H1 (cell line): Measurements from ENCODE around the gene SLC4A8. TPM values are rescaled to one million over a fixed set of nuclear protein-coding genes. Genes with fewer than 3 reads are reported as not detected.

Experiments
- CTCF ChIA-PET: fragments of 300-600 bp; sonication (Branson Sonifier 250); formaldehyde crosslinking; loops from one replicate; lab custom pipeline; 2021; ENCODE audit not compliant: partially characterized antibody; lab: Charles Lee
- POLR2A ChIA-PET: fragments of 300-600 bp; sonication (Branson Sonifier 250); formaldehyde crosslinking; loops from one replicate; lab custom pipeline; 2021; ENCODE audit warnings: inconsistent platforms; ENCODE audit not compliant: partially characterized antibody; lab: Charles Lee
- DNase-seq, 2 experiments: peaks; one replicate each; pipeline versions ENCODE4 v3.0.0 to v3.0.0-alpha.2; 2010 to 2022; ENCODE audit warnings: low spot score in 2 of 2, low read depth in 1 of 2, mixed read lengths in 1 of 2
- FAIRE-seq: peaks from 2 replicates; lab custom pipeline; 2011; peaks lifted over from hg19 to GRCh38; lab: Jason Lieb, UNC
- H2AFZ ChIP-seq: 2 replicates; pipeline ENCODE4 v1.8.1; 2012; ENCODE audit warnings: low read length, inconsistent platforms
- H2AK5ac ChIP-seq: 2 replicates; pipeline ENCODE4 v1.6.1; 2013; ENCODE audit warnings: low read depth, low read length
- H2BK120ac ChIP-seq: replicated peaks from 2 replicates; pipeline ENCODE3; 2013; ENCODE audit warnings: low read depth, low read length, inconsistent platforms
- H2BK12ac ChIP-seq: 2 replicates; pipeline ENCODE4 v1.6.1; 2013; ENCODE audit warnings: low read depth, low read length
- H2BK15ac ChIP-seq: 2 replicates; pipeline ENCODE4 v1.6.1; 2013; ENCODE audit warnings: low read length
- H2BK20ac ChIP-seq: 2 replicates; pipeline ENCODE4 v1.6.1; 2013; ENCODE audit warnings: low read length
- H2BK5ac ChIP-seq: 2 replicates; pipeline ENCODE4 v1.6.1; 2013; ENCODE audit warnings: low read depth, low read length
- H3K14ac ChIP-seq: 2 replicates; pipeline ENCODE4 v1.6.1; 2013; ENCODE audit warnings: inconsistent platforms; ENCODE audit not compliant: insufficient read length
- H3K18ac ChIP-seq: 2 replicates; pipeline ENCODE4 v1.6.1; 2013; ENCODE audit warnings: low read length; ENCODE audit errors: extremely low read depth
- H3K23ac ChIP-seq: 2 replicates; pipeline ENCODE4 v1.6.1; 2013; ENCODE audit warnings: inconsistent platforms; ENCODE audit not compliant: insufficient read length
- H3K23me2 ChIP-seq: 2 replicates; pipeline ENCODE4 v1.6.1; 2013; ENCODE audit warnings: low read depth, low read length
- H3K27ac ChIP-seq: 2 replicates; pipeline ENCODE4 v1.6.1; 2011; ENCODE audit warnings: low read depth, low read length, inconsistent platforms
- H3K27me3 ChIP-seq, 4 experiments: replicated peaks in 1 of 4; 1 replicate in 1 of 4; 2 replicates in 3 of 4; pipeline versions ENCODE4 v1.6.1 to v1.8.1; 2011 to 2013; ENCODE audit warnings: low read length in 3 of 4, mild to moderate bottlenecking in 3 of 4, inconsistent platforms in 2 of 4, mixed read lengths in 2 of 4, moderate library complexity in 1 of 4; ENCODE audit not compliant: control insufficient read depth in 3 of 4, insufficient read depth in 3 of 4; ENCODE audit errors: extremely low read depth in 1 of 4
- H3K36me3 ChIP-seq, 4 experiments: 2 replicates each; pipeline versions ENCODE4 v1.6.1 to v1.8.1; 2011 to 2013; ENCODE audit warnings: mild to moderate bottlenecking in 4 of 4, low read length in 3 of 4, moderate library complexity in 2 of 4, control low read depth in 1 of 4, inconsistent platforms in 1 of 4; ENCODE audit not compliant: insufficient read depth in 4 of 4, control insufficient read depth in 2 of 4
- H3K4ac ChIP-seq: replicated peaks from 2 replicates; pipeline ENCODE3; 2013; ENCODE audit warnings: low read length, low read depth, mixed read lengths, inconsistent platforms; ENCODE audit not compliant: insufficient read length
- H3K4me1 ChIP-seq, 4 experiments: replicated peaks in 1 of 4; 1 replicate in 1 of 4; 2 replicates in 3 of 4; pipeline versions ENCODE4 v1.6.1 to v1.8.1; 2011 to 2013; ENCODE audit warnings: low read length in 3 of 4, inconsistent platforms in 2 of 4, mixed read lengths in 1 of 4; ENCODE audit not compliant: insufficient read depth in 4 of 4, control insufficient read depth in 3 of 4
- H3K4me2 ChIP-seq, 2 experiments: 2 replicates each; pipeline versions ENCODE4 v1.6.1 to v1.8.1; 2011 to 2013; ENCODE audit warnings: low read depth in 2 of 2, low read length in 2 of 2, control low read depth in 1 of 2, inconsistent platforms in 1 of 2, mild to moderate bottlenecking in 1 of 2; ENCODE audit not compliant: insufficient read depth in 1 of 2
- H3K4me3 ChIP-seq, 4 experiments: fragments of 200-600, 300-600 bp in 1 of 4; sonication (generic), shearing (Covaris generic), sonication (Bioruptor Twin) in 1 of 4; 2 replicates each; pipeline versions ENCODE4 v1.5.1 to v1.8.1; 2011 to 2016; ENCODE audit warnings: low read length in 4 of 4, low read depth in 3 of 4, control low read depth in 2 of 4, inconsistent platforms in 2 of 4, mild to moderate bottlenecking in 2 of 4, mixed read lengths in 1 of 4, moderate library complexity in 1 of 4; ENCODE audit not compliant: insufficient read depth in 2 of 4; ENCODE audit errors: extremely low read depth in 1 of 4
- H3K56ac ChIP-seq: replicated peaks from 2 replicates; pipeline ENCODE3; 2013; ENCODE audit warnings: low read depth, mild to moderate bottlenecking, mixed read lengths, low read length, inconsistent platforms; ENCODE audit not compliant: insufficient read length
- H3K79me1 ChIP-seq: 2 replicates; pipeline ENCODE4 v1.6.1; 2013; ENCODE audit warnings: low read depth, low read length, control low read depth
- H3K79me2 ChIP-seq, 2 experiments: 2 replicates each; pipeline versions ENCODE4 v1.6.1 to v1.8.1; 2012 to 2013; ENCODE audit warnings: low read length in 2 of 2, mild to moderate bottlenecking in 2 of 2, inconsistent platforms in 1 of 2; ENCODE audit not compliant: insufficient read depth in 2 of 2, control insufficient read depth in 1 of 2
- H3K9ac ChIP-seq, 4 experiments: replicated peaks in 1 of 4; 1 replicate in 1 of 4; 2 replicates in 3 of 4; pipeline versions ENCODE4 v1.6.1 to v1.8.1; 2011 to 2013; ENCODE audit warnings: low read depth in 3 of 4, low read length in 3 of 4, control low read depth in 2 of 4, mild to moderate bottlenecking in 2 of 4, moderate library complexity in 2 of 4, inconsistent platforms in 1 of 4; ENCODE audit errors: extremely low read depth in 1 of 4
- H3K9me3 ChIP-seq, 2 experiments: 2 replicates each; pipeline versions ENCODE4 v1.6.1 to v1.8.1; 2012 to 2013; ENCODE audit warnings: mild to moderate bottlenecking in 2 of 2, moderate library complexity in 2 of 2, control low read depth in 1 of 2, inconsistent platforms in 1 of 2, low read depth in 1 of 2, low read length in 1 of 2, mixed read lengths in 1 of 2; ENCODE audit not compliant: insufficient read depth in 2 of 2
- H4K20me1 ChIP-seq, 2 experiments: replicated peaks in 1 of 2; 2 replicates each; pipeline versions ENCODE3 to v1.8.1; 2011 to 2013; ENCODE audit warnings: inconsistent platforms in 2 of 2, low read length in 2 of 2, mild to moderate bottlenecking in 1 of 2; ENCODE audit not compliant: insufficient read depth in 2 of 2, control insufficient read depth in 1 of 2
- H4K5ac ChIP-seq: 2 replicates; pipeline ENCODE4 v1.6.1; 2013; ENCODE audit warnings: low read length, low read depth, mixed read lengths, inconsistent platforms; ENCODE audit not compliant: insufficient read length
- H4K8ac ChIP-seq: 2 replicates; pipeline ENCODE4 v1.8.0; 2013; ENCODE audit warnings: mild to moderate bottlenecking, moderate library complexity, low read length, inconsistent platforms; ENCODE audit not compliant: insufficient read depth; ENCODE audit errors: extremely low read depth
- H4K91ac ChIP-seq: replicated peaks from 2 replicates; pipeline ENCODE3; 2013; ENCODE audit warnings: low read length, mixed read lengths, inconsistent platforms; ENCODE audit not compliant: insufficient read length
- CBX8 ChIP-seq: fragments of 300-800, 300-1000 bp; sonication (generic); IDR thresholded peaks from 2 replicates; pipeline ENCODE4 v1.7.1; 2016; ENCODE audit warnings: low read depth, low read length, borderline replicate concordance
- WGBS, 2 experiments: shearing (Covaris generic) in 1 of 2; methylation state at CpG; one replicate each; pipeline versions ENCODE4 v1.1.6 to v1.1.7; 2013 to 2015; ENCODE audit warnings: low lambda C conversion rate in 2 of 2, mixed read lengths in 2 of 2, inconsistent platforms in 1 of 2, low coverage in 1 of 2, missing lambda C conversion rate in 1 of 2; ENCODE audit not compliant: insufficient replicate concordance in 2 of 2, insufficient coverage in 1 of 2, insufficient read length in 1 of 2; ENCODE audit errors: extremely low coverage in 1 of 2, missing lambda C conversion rate in 1 of 2; 5-methylcytosine and 5-hydroxymethylcytosine counted together
- polyA plus RNA-seq, 7 experiments: library from polyadenylated mRNA; depleted of rRNA in 3 of 7; stranded (reverse) in 5 of 7; unstranded in 2 of 7; fragments of >200 nt in 5 of 7; fragments of 200-250 nt in 2 of 7; gene quantifications; 1 replicate in 5 of 7; 2 replicates in 1 of 7; 4 replicates in 1 of 7; pipeline versions ENCODE4 v1.2.1 to v1.2.3, GENCODE V29; 2011 to 2013; ENCODE audit warnings: missing spikeins in 2 of 7, mixed read lengths in 2 of 7
- total RNA-seq: library from RNA; stranded (reverse); fragmentation: NEBNext Ultra II Directional; extraction: Animal tissue kit (Norgen Biotek cat#: 25700); gene quantifications from 2 replicates; pipeline ENCODE4 v1.2.1, GENCODE V29; 2021
- TF ChIP-seq, protein P1 (sequence below): IDR thresholded peaks from 2 replicates; pipeline ENCODE4 v1.6.1; 2011; ENCODE audit warnings: low read length, improper control_type of control experiment

Gene SLC4A8
- total and polyA plus RNA-seq, 2 of the 8 experiments (the other 6 are each of a cell fraction or from before 2014, with no cell fraction given): 11.2 to 13.4 TPM

DNA sequence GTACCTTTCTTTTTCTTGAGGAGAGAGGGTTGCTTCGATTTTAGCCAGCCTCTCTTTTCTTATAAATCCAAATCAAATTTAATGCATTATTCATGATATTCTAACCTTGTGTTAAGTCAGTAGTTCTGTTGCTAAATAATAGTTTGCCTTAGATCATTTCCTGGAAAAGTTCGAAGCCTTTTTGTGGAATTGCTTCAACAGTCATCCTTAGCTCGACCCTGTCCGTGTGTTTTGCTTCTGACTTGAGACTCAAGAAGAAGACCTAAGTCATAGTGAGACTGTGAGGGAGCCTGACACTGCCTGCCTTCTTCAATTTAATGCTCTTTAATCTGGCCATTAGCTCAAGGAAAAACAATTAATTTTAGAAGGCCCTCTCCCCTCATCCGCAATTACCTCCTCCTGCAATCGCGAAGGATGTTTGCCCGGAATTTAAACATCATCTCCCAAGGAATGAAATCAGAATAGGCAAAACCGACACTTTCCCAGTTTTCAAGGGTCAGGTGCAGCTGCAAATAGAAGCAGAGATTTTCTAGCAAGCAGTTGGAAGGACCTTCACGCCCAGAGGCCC, 453 bp upstream of the SLC4A8 start:
- H3K56ac ChIP-seq: no peak overlapping the region
- CTCF ChIA-PET: interaction anchor here (0.6 to 13.5 kb wide), 9 partner anchors 12 to 1253 kb away, joined by 3 to 137 read pairs (median 3); no protein-coding TSS in a partner anchor
- no peaks in the 10 kb centered on the region for H3K27me3 ChIP-seq
- H3K4me2 ChIP-seq: peak overlapping the region; percentile 50 to 51; a peak in 2 of 4 replicates
- H3K23ac ChIP-seq: no peak overlapping the region
- peaks cover 0 to 16% (median 5%) of the 10 kb centered on the region in 4 experiments; a peak in 4 of 7 replicates for H3K4me1 ChIP-seq
- H4K20me1 ChIP-seq: no peaks in the 10 kb centered on the region
- H3K23me2 ChIP-seq: peaks cover 3% of the 10 kb centered on the region; the same call in 1 of the 2 replicates
- no peak overlapping the region for H2AK5ac ChIP-seq
- no peak for DNase-seq
- H3K36me3 ChIP-seq: no peaks in the 10 kb centered on the region
- no peak overlapping the region for H3K9ac ChIP-seq
- H2BK12ac ChIP-seq: no peak overlapping the region
- H2BK120ac ChIP-seq: no peak overlapping the region
- TF ChIP-seq, protein P1, sequence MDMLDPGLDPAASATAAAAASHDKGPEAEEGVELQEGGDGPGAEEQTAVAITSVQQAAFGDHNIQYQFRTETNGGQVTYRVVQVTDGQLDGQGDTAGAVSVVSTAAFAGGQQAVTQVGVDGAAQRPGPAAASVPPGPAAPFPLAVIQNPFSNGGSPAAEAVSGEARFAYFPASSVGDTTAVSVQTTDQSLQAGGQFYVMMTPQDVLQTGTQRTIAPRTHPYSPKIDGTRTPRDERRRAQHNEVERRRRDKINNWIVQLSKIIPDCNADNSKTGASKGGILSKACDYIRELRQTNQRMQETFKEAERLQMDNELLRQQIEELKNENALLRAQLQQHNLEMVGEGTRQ: 0 out of 2 replicates have a peak, but pooled peaks have one; percentile 10
- no peak for TF ChIP-seq CBX8
- H3K14ac ChIP-seq: no peak overlapping the region
- H3K79me1 ChIP-seq: no peaks in the 10 kb centered on the region
- H3K4me3 ChIP-seq: no peak overlapping the region; a peak in 1 of 8 replicates
- no peak overlapping the region for H2BK5ac ChIP-seq
- no peak overlapping the region for H4K8ac ChIP-seq
- no peak overlapping the region for H3K27ac ChIP-seq
- no peak overlapping the region for H3K18ac ChIP-seq
- WGBS, 2 experiments: 53% methylated on average over 10 of the region's 10 CpGs; no CpG with 5 or more reads in 1 of the 2 experiments
- no peak overlapping the region for H2BK20ac ChIP-seq
- no peak for FAIRE-seq
- POLR2A ChIA-PET: no interaction called here
- H3K79me2 ChIP-seq: peaks cover 0 to 5% of the 10 kb centered on the region in 2 experiments; a peak in 1 of 4 replicates
- H3K9me3 ChIP-seq: no peaks in the 10 kb centered on the region
- H2AFZ ChIP-seq: no peak overlapping the region
- H2BK15ac ChIP-seq: no peak overlapping the region
- no peak overlapping the region for H4K91ac ChIP-seq
- H3K4ac ChIP-seq: no peak overlapping the region
- H4K5ac ChIP-seq: no peak overlapping the region
